HG02759 (cell line): ENCODE results near the gene KDM2B.

Experiments used
- ATAC-seq: cut with Tn5 transposase; IDR thresholded peaks from one replicate; pipeline ENCODE4 v1.9.1; 2021; ENCODE audit warnings: mild to moderate bottlenecking, moderate library complexity; ENCODE audit not compliant: unreplicated experiment

The KDM2B gene

GRCh38 chr12:121568518-121568917 is 12.3 kb downstream of the KDM2B start:
- ATAC-seq: no peak

DNA sequence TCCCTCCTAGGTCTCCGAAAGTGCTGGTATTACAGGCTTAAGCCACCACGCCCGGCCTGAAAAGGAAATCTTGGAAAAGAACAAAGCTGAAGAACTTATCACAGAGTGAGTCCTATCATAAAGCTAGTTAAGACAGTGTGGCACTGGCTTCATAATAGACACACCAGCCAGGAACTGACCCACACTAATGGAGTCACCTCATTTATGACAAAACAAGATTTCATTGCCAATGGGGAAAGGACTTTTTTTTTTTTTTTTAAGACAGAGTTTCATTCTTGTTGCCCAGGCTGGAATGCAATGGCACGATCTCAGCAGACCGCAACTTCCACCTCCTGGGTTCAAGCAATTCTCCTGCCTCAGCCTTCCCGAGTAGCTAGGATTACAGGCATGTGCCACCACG is 15.7 kb downstream of the KDM2B start:
- ATAC-seq: no peak

DNA sequence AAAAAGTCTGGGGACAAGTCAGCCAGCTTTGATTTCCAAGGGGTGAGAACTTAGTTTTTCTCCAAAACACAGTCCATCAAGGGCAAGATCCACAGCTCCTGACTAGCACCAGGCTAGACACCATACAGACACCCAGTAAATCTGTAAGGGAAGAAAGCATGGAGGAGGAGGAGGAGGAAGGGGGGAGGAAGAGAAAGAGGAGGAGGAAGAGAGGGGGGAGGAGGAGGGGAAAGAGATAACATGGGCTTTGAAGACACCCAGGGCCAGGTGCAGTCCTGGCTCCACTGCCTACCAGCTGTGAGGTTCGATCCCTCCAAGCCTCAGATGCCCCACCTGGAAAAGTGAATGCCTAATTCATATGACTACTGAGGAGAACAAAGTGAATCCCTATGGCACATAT is 18.3 kb downstream of the KDM2B start:
- no peak for ATAC-seq

GRCh38 chr12:121561009-121561395 is 19.8 kb downstream of the KDM2B start:
- ATAC-seq: no peak

DNA sequence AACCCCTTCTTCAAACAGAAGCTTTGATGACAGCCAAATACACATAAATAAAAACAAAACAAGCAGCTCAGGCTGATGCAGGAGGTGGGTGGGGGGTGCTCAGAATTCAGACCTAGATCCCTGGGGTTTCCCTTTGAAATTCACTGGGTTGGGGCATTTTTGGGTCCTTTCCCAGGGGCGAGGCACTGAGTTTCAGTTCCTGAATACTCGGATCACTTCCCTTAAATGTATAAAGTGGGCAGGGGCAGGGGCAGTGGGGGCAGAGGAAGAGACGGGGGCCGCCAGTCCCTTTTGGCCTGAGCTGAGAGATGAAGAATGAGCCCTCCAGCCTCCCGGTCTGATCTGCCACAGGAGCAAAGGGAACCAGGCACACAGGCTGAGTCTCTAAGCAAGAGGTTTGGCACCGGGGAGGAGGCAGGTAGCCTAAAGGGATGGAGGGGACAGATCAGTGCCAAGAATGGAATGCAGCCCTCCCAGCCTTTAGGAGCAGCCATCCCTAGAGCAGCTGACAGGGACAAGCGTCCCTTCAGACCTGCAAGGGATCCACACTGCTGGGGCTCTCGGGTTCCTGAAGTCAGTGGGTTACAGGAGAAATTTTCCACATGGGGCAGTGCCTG is 20.3 kb downstream of the KDM2B start:
- ATAC-seq: peak; percentile 42

- no peak for ATAC-seq
These were observed 21.9 kb downstream of the KDM2B start for GRCh38 chr12:121558956-121559355.

DNA sequence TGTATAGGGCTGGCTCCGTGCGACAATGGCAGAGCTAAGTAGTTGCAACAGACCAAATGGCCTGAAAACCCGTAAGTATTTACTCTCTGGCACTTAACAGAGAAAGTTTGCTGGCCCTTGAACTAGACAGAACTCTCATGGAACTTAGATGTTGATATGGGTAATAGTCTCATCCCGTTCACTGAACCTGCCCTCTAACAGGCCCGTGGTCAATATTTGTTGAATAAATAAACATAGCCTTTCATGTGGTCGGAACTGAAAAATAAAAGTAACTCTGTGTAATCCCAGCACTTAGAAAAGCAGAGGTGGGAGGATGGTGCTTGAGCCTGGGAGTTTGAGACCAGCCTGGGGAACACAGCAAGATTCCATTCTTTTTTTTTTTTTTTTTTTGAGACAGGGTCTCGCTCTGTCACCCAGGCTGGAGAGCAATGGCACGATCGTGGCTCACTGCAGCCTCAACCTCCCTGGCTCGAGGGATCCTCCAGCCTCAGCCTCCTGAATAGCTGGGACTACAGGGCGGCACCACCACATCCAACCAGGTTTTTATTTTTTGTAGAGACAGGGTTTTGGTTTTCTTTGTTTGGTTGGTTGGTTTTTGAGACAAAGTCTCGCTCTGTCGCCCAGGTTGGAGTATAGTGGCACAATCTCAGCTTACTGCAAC is 29.7 kb downstream of the KDM2B start:
- no peak for ATAC-seq

DNA sequence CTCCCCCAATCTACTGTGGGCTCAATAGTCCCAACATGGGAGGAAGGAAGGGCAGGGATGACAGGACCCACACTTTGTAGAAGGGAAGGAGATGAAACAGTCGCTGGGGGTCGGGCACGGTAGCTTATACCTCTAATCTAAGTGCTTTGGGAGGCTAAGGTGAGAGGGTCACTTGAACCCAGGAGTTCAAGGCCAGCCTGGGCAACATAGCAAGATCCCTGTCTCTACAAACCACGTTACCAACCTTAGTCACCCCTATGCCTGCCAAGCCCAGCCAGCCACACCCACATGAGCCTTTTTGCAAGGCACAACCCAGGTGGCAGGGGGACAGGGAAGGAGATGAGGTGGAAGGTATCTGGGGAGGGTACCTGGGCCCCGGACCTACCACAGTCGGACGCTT is 31.7 kb downstream of the KDM2B start:
- no peak for ATAC-seq

DNA sequence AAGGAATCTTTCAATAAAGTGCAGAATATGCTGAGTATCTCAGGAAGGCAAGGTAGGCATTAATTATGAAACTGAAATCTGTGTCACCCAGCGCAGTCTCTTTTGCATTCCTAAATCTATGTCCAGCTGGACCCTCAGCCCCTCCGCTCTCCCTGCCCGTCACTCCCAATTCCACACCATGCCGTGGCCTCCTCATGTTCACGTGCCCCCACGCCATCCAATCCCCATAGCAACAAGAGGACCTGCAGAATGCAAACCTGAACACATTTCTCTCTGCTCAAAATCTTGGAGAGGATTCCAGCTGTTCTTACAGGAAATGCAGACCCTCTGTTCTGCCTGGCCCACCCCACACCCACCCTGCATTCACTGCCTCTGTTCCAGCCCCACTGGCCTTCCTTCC is 35.3 kb downstream of the KDM2B start:
- ATAC-seq: no peak

DNA sequence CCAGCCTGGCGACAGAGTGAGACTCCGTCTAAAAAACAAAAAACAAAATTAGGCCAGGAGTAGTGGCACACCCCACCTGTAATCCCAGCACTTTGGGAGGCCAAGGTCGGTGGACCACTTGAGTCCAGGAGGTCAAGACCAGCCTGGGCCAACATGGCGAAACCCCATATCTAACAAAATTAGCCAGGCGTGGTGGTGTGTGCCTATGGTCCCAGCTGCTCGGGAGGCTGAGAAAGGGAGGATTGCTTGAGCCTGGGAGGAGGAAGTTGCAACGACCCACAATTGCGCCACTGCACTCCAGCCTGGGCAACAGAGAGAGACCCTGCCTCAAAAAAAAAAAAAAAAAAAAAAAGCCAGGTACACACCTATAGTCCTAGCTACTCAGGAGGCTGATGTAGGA is 37.0 kb downstream of the KDM2B start:
- ATAC-seq: no peak

DNA sequence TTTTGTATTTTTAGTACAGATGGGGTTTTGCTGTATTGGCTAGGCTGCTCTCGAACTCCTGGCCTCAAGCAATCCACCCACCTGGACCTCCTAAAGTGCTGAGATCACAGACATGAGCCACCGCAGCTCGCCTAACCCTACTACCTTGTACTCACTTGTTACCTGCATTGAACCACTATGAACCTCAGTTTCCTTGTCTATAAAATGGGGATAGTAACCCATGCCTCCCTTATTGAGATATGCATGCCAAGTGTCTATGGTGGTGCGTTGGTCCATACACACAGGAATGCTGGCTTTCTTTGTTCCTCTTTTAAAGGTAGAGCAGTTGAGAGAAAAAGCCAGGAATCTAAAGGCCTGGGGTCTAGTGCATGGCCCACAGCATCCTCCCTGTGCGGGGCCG is 40.9 kb downstream of the KDM2B start:
- ATAC-seq: no peak

DNA sequence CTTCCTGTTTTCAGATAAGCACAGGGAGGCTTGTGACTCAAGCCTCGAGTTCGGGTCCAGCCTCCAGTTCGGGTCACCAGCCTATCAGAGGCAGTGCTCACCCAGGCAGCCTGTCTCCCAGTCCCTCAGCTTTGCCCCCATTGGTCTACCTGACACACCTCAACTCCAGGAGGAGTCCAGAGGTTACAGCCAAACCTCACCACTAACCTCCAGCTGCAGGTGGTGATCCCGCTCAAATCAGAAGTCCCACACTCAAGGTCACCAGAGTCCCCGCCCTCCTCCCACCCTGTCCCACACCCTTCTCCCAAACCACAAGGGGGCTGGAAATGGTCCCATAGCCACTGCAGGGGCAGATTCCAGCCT is 42.1 kb downstream of the KDM2B start:
- ATAC-seq: no peak

DNA sequence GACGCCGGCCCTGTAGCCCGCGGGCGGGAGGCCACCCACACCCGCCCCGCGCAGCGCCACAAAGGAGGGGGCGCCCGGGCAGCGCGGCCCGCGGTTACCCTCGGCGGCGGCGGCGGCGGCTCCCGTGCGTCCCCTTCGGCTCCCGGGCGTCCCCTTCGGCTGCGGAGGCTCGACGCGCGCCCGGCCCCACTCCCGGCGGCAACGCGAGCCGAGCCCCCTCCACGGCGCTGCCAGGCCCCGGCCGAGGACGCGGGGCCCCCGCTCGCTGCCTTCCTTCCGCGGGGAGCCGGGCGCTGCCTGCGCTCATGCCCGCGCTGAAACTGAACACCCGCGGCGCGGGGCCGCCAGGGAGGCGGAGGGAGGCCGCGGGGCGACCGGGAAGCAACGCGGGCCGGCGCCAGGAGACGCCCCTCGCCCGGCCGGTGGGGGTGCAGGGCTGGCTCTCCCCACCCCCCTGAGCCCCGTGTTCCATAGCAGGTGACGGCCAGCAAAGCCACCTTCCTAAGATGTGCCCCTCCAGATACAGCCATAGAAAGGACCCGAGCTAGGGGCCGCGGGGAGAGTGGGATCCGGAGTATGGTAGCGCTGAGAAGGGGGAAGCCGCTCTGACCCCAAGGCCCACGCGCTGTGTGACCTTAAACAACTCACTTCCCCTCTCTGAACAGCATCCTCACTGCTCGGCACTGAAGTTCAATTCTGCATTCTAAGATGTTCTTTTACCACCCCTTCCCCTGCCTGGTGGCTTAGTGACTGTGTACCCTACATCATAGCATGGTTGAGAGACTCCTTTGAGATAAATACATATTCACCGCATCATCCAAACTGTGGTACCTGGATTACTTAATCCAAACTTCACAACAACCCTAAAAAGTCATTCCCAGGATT is 42.8 kb downstream of the KDM2B start:
- ATAC-seq: peak; percentile 13

- peak; percentile 71 for ATAC-seq
These were observed 43.7 kb downstream of the KDM2B start for GRCh38 chr12:121536899-121537813.

DNA sequence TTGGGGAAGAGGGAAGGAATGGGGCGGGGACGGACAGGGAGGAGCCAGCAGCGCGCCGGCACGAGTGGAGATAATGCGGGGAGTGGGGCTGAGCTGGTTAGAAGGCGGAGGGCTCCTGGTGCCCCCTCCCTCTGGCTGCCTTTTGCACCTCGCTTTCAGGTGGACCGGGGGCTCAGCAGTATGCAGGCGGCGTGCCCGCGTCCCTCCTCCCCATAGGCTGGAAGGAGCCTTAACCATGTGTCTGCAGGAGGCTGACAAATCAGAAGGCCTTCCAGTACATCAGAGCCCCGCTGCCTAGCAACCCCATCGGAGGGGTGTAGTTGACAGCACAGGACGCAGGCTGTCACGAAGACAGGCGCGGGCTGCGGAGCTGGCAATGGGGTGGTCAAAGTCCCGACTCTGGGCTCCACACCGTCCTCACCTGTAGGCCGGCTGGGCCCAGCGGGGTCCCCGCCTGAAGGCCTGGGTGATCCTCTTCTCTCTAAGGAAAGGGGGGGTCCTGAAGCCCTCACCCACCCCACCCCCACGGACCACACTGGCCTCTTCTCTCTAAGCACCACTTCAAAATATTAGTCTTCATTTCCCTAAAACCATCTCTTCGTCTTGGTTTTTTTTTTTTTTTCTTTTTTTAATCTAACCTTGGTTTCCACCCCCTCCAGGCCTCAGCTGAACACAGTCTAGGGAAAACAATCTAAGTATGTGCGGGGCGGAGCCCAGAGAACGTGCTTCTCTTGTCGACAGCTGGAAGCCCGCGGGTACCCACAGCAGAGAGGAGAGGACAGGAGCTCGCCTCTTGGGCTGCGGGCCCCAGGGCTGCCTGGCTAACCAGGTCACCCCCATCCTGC is 44.5 kb downstream of the KDM2B start:
- peak; percentile 45 for ATAC-seq

- ATAC-seq: no peak
These were observed 45.4 kb downstream of the KDM2B start for GRCh38 chr12:121535150-121536053.

DNA sequence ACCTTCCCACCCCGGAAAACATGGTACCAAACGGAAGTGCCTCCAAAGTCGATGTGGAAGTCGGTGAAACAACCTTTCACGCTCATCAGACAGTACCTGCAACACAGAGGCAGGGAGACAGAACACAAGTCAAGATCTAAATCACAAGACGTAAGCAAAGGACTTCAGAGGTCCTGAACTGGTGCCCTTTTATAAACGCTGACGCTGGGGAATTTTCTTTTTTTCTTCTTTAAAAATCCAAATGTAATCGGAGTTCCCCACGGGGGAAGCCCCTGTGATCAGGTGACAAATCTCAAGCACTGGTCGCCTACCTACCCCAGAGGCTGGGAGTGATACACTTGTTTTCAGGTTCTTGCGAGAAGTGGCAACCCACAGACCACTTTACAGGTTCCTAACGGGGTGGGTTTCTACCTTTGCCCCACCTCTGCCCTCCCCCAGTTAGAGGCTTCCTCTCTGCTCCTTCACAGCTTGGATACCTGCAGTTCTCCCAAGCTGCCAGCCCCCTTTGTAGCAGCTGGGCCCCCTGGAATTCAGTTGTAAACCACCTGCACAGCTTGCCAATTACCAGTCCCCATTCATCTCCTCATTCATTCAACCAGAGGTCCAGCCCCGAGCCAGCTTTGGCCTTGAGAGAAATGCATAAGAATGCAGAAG is 46.2 kb downstream of the KDM2B start:
- no peak for ATAC-seq

DNA sequence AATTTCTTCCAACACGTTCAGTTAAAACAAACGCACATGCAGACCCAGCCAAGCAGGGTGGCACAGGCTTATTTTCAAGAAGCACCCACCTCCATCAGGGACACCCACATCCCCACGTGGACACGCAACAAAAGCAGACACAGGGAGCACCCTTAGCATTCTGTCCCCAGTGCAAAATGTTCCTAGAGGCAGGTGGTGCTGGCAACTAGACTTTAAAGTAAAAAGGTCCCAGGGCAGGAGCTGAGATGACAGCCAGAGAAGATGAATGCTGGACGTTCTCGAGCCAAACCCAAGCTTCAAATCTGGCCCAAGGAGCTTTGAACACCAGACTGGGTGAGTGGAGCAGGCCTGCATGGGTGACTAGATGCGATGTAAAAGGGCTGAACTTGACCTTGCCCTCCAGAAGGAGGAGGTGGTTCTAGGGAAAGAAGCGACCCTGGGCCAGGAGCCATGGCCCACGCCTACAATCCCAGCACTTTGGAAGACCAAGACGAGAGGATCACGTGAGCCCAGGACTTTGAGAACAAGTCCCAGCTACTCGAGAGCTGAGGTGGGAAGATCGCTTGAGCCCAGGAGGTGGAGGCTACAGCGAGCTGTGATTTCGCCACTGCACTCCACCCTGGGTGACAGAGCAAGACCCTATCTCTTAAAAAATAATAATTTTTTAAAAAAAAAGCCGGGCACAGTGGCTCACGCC is 47.3 kb downstream of the KDM2B start:
- ATAC-seq: no peak
